Measurements from ENCODE around the gene OTUD7B.
A peak's percentile ranks its signal among the peaks of the same experiment; 100 is the strongest.
"Not testable (repeated sequence)": the region's sequence is repeated elsewhere in the genome, so short reads cannot be mapped to it uniquely, and the experiment has no call there.

Gene OTUD7B

GRCh38 chr1:149945206-149945605, 65.3 kb downstream of the OTUD7B start:
- H3K27me3 ChIP-seq (ENCODE audit: insufficient read depth, low read length, poor library complexity): no peaks in the 10 kb centered on the region
- H3K56ac ChIP-seq (ENCODE audit: low read length): no peak overlapping the region
- no peak overlapping the region for H4K8ac ChIP-seq (ENCODE audit: low read depth, low read length)

GRCh38 chr1:149942885-149943284, 67.6 kb downstream of the OTUD7B start:
- no peak overlapping the region for H3K56ac ChIP-seq (ENCODE audit: low read length)
- no peak overlapping the region for H3K9ac ChIP-seq (ENCODE audit: low read length)
- no peak overlapping the region for H3K4ac ChIP-seq (ENCODE audit: low read depth, low read length)
- peaks cover 2% of the 10 kb centered on the region for H3K4me1 ChIP-seq (ENCODE audit: control insufficient read depth, low read depth, low read length)
- H3K79me1 ChIP-seq (ENCODE audit: low read length): no peaks in the 10 kb centered on the region
- H3K23ac ChIP-seq (ENCODE audit: low read length): no peak overlapping the region
- no peak overlapping the region for H2AK5ac ChIP-seq (ENCODE audit: low read length)
- WGBS (ENCODE audit: extremely low coverage, insufficient coverage, low lambda C conversion rate): no CpG with 5 or more reads among the region's 3 CpGs
- H3K4me2 ChIP-seq (ENCODE audit: low read length): no peak overlapping the region
- no peak for DNase-seq
- no peak overlapping the region for H3K27ac ChIP-seq (ENCODE audit: low read depth, low read length)
- no peak overlapping the region for H4K5ac ChIP-seq (ENCODE audit: low read length)
- no peak overlapping the region for H3K18ac ChIP-seq (ENCODE audit: low read length)
- H2BK120ac ChIP-seq (ENCODE audit: low read depth, low read length): no peak overlapping the region
- H3K36me3 ChIP-seq (ENCODE audit: control insufficient read depth, insufficient read depth, low read length): peaks cover 5% of the 10 kb centered on the region
- H3K4me3 ChIP-seq (ENCODE audit: low read length): no peak overlapping the region
- H3K27me3 ChIP-seq (ENCODE audit: insufficient read depth, low read length, poor library complexity): no peaks in the 10 kb centered on the region
- no peak overlapping the region for H2BK15ac ChIP-seq (replicated peaks; ENCODE audit: low read depth)
- H4K8ac ChIP-seq (ENCODE audit: low read depth, low read length): no peak overlapping the region
- no peak overlapping the region for H2BK5ac ChIP-seq (ENCODE audit: low read length)
- no peaks in the 10 kb centered on the region for H3K79me2 ChIP-seq (ENCODE audit: control insufficient read depth, insufficient read depth, low read length)

More at GRCh38 chr1:149945206-149945605, 65.3 kb downstream of the OTUD7B start:
- Histone ChIP-seq H2AK5ac (ENCODE audit: low read length) (no peak overlapping the region), H4K5ac (ENCODE audit: low read length) (no peak overlapping the region), H3K4me2 (ENCODE audit: low read length) (no peak overlapping the region), H3K36me3 (ENCODE audit: control insufficient read depth, insufficient read depth, low read length) (peaks cover 5% of the 10 kb centered on the region), H2BK15ac (replicated peaks; ENCODE audit: low read depth) (no peak overlapping the region), H3K79me1 (ENCODE audit: low read length) (no peaks in the 10 kb centered on the region), H2BK5ac (ENCODE audit: low read length) (no peak overlapping the region), H3K23ac (ENCODE audit: low read length) (no peak overlapping the region), H3K27ac (ENCODE audit: low read depth, low read length) (no peak overlapping the region), H3K4me1 (ENCODE audit: control insufficient read depth, low read depth, low read length) (no peaks in the 10 kb centered on the region), H3K4me3 (ENCODE audit: low read length) (no peak overlapping the region), H3K18ac (ENCODE audit: low read length) (no peak overlapping the region), H3K9ac (ENCODE audit: low read length) (no peak overlapping the region), H2BK120ac (ENCODE audit: low read depth, low read length) (no peak overlapping the region), H3K79me2 (ENCODE audit: control insufficient read depth, insufficient read depth, low read length) (no peaks in the 10 kb centered on the region), H3K4ac (ENCODE audit: low read depth, low read length) (no peak overlapping the region)
- no peak for DNase-seq
- WGBS (ENCODE audit: extremely low coverage, insufficient coverage, low lambda C conversion rate): no CpG with 5 or more reads among the region's 4 CpGs

- Histone ChIP-seq H4K8ac (ENCODE audit: low read depth, low read length) (no peak overlapping the region), H3K23ac (ENCODE audit: low read length) (no peak overlapping the region), H4K5ac (ENCODE audit: low read length) (no peak overlapping the region), H2BK15ac (replicated peaks; ENCODE audit: low read depth) (no peak overlapping the region), H3K79me2 (ENCODE audit: control insufficient read depth, insufficient read depth, low read length) (no peaks in the 10 kb centered on the region), H2BK120ac (ENCODE audit: low read depth, low read length) (no peak overlapping the region), H2BK5ac (ENCODE audit: low read length) (no peak overlapping the region), H3K36me3 (ENCODE audit: control insufficient read depth, insufficient read depth, low read length) (peaks cover 5% of the 10 kb centered on the region), H3K27me3 (ENCODE audit: insufficient read depth, low read length, poor library complexity) (no peaks in the 10 kb centered on the region), H3K18ac (ENCODE audit: low read length) (no peak overlapping the region), H3K27ac (ENCODE audit: low read depth, low read length) (no peak overlapping the region), H3K9ac (ENCODE audit: low read length) (no peak overlapping the region), H3K4ac (ENCODE audit: low read depth, low read length) (no peak overlapping the region), H3K4me2 (ENCODE audit: low read length) (no peak overlapping the region), H2AK5ac (ENCODE audit: low read length) (no peak overlapping the region), H3K56ac (ENCODE audit: low read length) (peak overlapping the region; percentile 10), H3K4me3 (ENCODE audit: low read length) (no peak overlapping the region), H3K79me1 (ENCODE audit: low read length) (no peaks in the 10 kb centered on the region), H3K4me1 (ENCODE audit: control insufficient read depth, low read depth, low read length) (peaks cover 2% of the 10 kb centered on the region)
- WGBS (ENCODE audit: extremely low coverage, insufficient coverage, low lambda C conversion rate): no CpG with 5 or more reads among the region's 5 CpGs
- DNase-seq: peak; percentile 81
Observed at GRCh38 chr1:149942207-149942606, 68.3 kb downstream of the OTUD7B start.

- H3K27ac ChIP-seq (ENCODE audit: low read depth, low read length): no peak overlapping the region
Observed at GRCh38 chr1:149940427-149940826, 70.1 kb downstream of the OTUD7B start.

GRCh38 chr1:149938668-149939003, 71.9 kb downstream of the OTUD7B start:
- not testable (repeated sequence) for H3K79me2 ChIP-seq (ENCODE audit: control insufficient read depth, insufficient read depth, low read length); H4K8ac ChIP-seq (ENCODE audit: low read depth, low read length); H3K36me3 ChIP-seq (ENCODE audit: control insufficient read depth, insufficient read depth, low read length); DNase-seq; H3K4me3 ChIP-seq (ENCODE audit: low read length); H3K79me1 ChIP-seq (ENCODE audit: low read length); H2AK5ac ChIP-seq (ENCODE audit: low read length); H2BK5ac ChIP-seq (ENCODE audit: low read length); H3K4ac ChIP-seq (ENCODE audit: low read depth, low read length); H3K18ac ChIP-seq (ENCODE audit: low read length); H3K4me1 ChIP-seq (ENCODE audit: control insufficient read depth, low read depth, low read length); H2BK15ac ChIP-seq (replicated peaks; ENCODE audit: low read depth); H4K5ac ChIP-seq (ENCODE audit: low read length); H3K23ac ChIP-seq (ENCODE audit: low read length); H2BK120ac ChIP-seq (ENCODE audit: low read depth, low read length); H3K27me3 ChIP-seq (ENCODE audit: insufficient read depth, low read length, poor library complexity)
- WGBS (ENCODE audit: extremely low coverage, insufficient coverage, low lambda C conversion rate): no CpG with 5 or more reads among the region's 13 CpGs
- Histone ChIP-seq H3K9ac (ENCODE audit: low read length) (peak overlapping the region; percentile 73), H3K4me2 (ENCODE audit: low read length) (peak overlapping the region; percentile 75), H3K56ac (ENCODE audit: low read length) (peak overlapping the region; percentile 92), H3K27ac (ENCODE audit: low read depth, low read length) (peak overlapping the region; percentile 77)

More at GRCh38 chr1:149940427-149940826, 70.1 kb downstream of the OTUD7B start:
- Histone ChIP-seq H3K4me3 (ENCODE audit: low read length) (no peak overlapping the region), H3K27me3 (ENCODE audit: insufficient read depth, low read length, poor library complexity) (no peaks in the 10 kb centered on the region), H3K4me2 (ENCODE audit: low read length) (no peak overlapping the region), H3K4me1 (ENCODE audit: control insufficient read depth, low read depth, low read length) (peaks cover 2% of the 10 kb centered on the region), H4K5ac (ENCODE audit: low read length) (no peak overlapping the region), H2AK5ac (ENCODE audit: low read length) (no peak overlapping the region), H3K9ac (ENCODE audit: low read length) (no peak overlapping the region), H3K36me3 (ENCODE audit: control insufficient read depth, insufficient read depth, low read length) (peaks cover 5% of the 10 kb centered on the region), H3K23ac (ENCODE audit: low read length) (no peak overlapping the region), H4K8ac (ENCODE audit: low read depth, low read length) (no peak overlapping the region), H2BK15ac (replicated peaks; ENCODE audit: low read depth) (no peak overlapping the region), H3K79me2 (ENCODE audit: control insufficient read depth, insufficient read depth, low read length) (no peaks in the 10 kb centered on the region), H3K79me1 (ENCODE audit: low read length) (no peaks in the 10 kb centered on the region), H3K56ac (ENCODE audit: low read length) (peak overlapping the region; percentile 2), H2BK120ac (ENCODE audit: low read depth, low read length) (no peak overlapping the region), H3K18ac (ENCODE audit: low read length) (no peak overlapping the region), H2BK5ac (ENCODE audit: low read length) (no peak overlapping the region), H3K4ac (ENCODE audit: low read depth, low read length) (no peak overlapping the region)
- DNase-seq: no peak
- no CpG with 5 or more reads among the region's 3 CpGs for WGBS (ENCODE audit: extremely low coverage, insufficient coverage, low lambda C conversion rate)

GRCh38 chr1:149937759-149938158, 72.8 kb downstream of the OTUD7B start:
- no peak overlapping the region for H3K23ac ChIP-seq (ENCODE audit: low read length)
- H2BK120ac ChIP-seq (ENCODE audit: low read depth, low read length): no peak overlapping the region
- no peak overlapping the region for H2AK5ac ChIP-seq (ENCODE audit: low read length)
- H3K36me3 ChIP-seq (ENCODE audit: control insufficient read depth, insufficient read depth, low read length): no peaks in the 10 kb centered on the region
- no peak overlapping the region for H3K9ac ChIP-seq (ENCODE audit: low read length)
- H3K4ac ChIP-seq (ENCODE audit: low read depth, low read length): no peak overlapping the region
- H4K8ac ChIP-seq (ENCODE audit: low read depth, low read length): no peak overlapping the region
- no peak overlapping the region for H3K56ac ChIP-seq (ENCODE audit: low read length)
- no peak overlapping the region for H3K18ac ChIP-seq (ENCODE audit: low read length)
- H3K4me3 ChIP-seq (ENCODE audit: low read length): no peak overlapping the region
- H3K4me1 ChIP-seq (ENCODE audit: control insufficient read depth, low read depth, low read length): peaks cover 2% of the 10 kb centered on the region
- no peaks in the 10 kb centered on the region for H3K27me3 ChIP-seq (ENCODE audit: insufficient read depth, low read length, poor library complexity)
- H2BK15ac ChIP-seq (replicated peaks; ENCODE audit: low read depth): no peak overlapping the region
- H3K4me2 ChIP-seq (ENCODE audit: low read length): no peak overlapping the region
- no peak for DNase-seq
- H3K27ac ChIP-seq (ENCODE audit: low read depth, low read length): no peak overlapping the region
- no peaks in the 10 kb centered on the region for H3K79me1 ChIP-seq (ENCODE audit: low read length)
- H2BK5ac ChIP-seq (ENCODE audit: low read length): no peak overlapping the region
- H3K79me2 ChIP-seq (ENCODE audit: control insufficient read depth, insufficient read depth, low read length): no peaks in the 10 kb centered on the region
- H4K5ac ChIP-seq (ENCODE audit: low read length): no peak overlapping the region

All from mesendoderm (in vitro differentiated cells).